NCI-H1105 (cell line): ENCODE results near the gene WIZ.
A peak's percentile ranks its signal among the peaks of the same experiment; 100 is the strongest.
"Not testable (repeated sequence)": the region's sequence is repeated elsewhere in the genome, so short reads cannot be mapped to it uniquely, and the experiment has no call there.

Source experiments
- DNase-seq: peaks from one replicate; lab custom pipeline; 2025; lab: John Stamatoyannopoulos, UW

Gene WIZ

GRCh38 chr19:15449620-15450527, at the start of gene WIZ:
TSS of gene WIZ (minus strand) at chr19:15449956. CDS start at chr19:15448307, 1,649 bp downstream.
- DNase-seq = peak; percentile 52

GRCh38 chr19:15498910-15499309, 49.2 kb upstream of the WIZ start:
- DNase-seq = no peak

GRCh38 chr19:15498156-15498858, 48.6 kb upstream of the WIZ start:
- DNase-seq = no peak

- DNase-seq = no peak
Measured at GRCh38 chr19:15495151-15495550, 45.4 kb upstream of the WIZ start.

- DNase-seq = no peak
Measured at GRCh38 chr19:15488489-15489226, 38.9 kb upstream of the WIZ start.

GRCh38 chr19:15487038-15487437, 37.3 kb upstream of the WIZ start:
- no peak for DNase-seq

- DNase-seq = not testable (repeated sequence)
Measured at GRCh38 chr19:15485768-15486167, 36.0 kb upstream of the WIZ start.

- not testable (repeated sequence) for DNase-seq
Measured at GRCh38 chr19:15480996-15481395, 31.2 kb upstream of the WIZ start.

GRCh38 chr19:15479391-15480345, 29.9 kb upstream of the WIZ start, which contains the start of gene PGLYRP2:
TSS of gene PGLYRP2 (minus strand) at chr19:15479501. CDS start at chr19:15479371, 130 bp downstream.
- DNase-seq = no peak

GRCh38 chr19:15476325-15476724, 26.6 kb upstream of the WIZ start:
- no peak for DNase-seq

- no peak for DNase-seq
Measured at GRCh38 chr19:15475611-15476010, 25.9 kb upstream of the WIZ start.

GRCh38 chr19:15475169-15475568, 25.4 kb upstream of the WIZ start:
- DNase-seq = no peak

- not testable (repeated sequence) for DNase-seq
Measured at GRCh38 chr19:15473821-15474220, 24.1 kb upstream of the WIZ start.

GRCh38 chr19:15471639-15472101, 21.9 kb upstream of the WIZ start:
- no peak for DNase-seq

- no peak for DNase-seq
Measured at GRCh38 chr19:15469513-15470297, 19.9 kb upstream of the WIZ start.

GRCh38 chr19:15468675-15469512, 19.1 kb upstream of the WIZ start:
- DNase-seq = no peak

GRCh38 chr19:15467734-15468214, 18.0 kb upstream of the WIZ start:
- DNase-seq = no peak

GRCh38 chr19:15466851-15467733, 17.3 kb upstream of the WIZ start:
- no peak for DNase-seq
